Type B pancreatic cell (in vitro differentiated cells): ENCODE data around the gene SLC26A3. TPM values are rescaled to one million over a fixed set of nuclear protein-coding genes. Genes with fewer than 3 reads are reported as not detected.

ENCODE experiments used
- DNase-seq: peaks from one replicate; pipeline ENCODE4 v3.0.0; 2021; ENCODE audit warnings: mixed read lengths; ENCODE audit not compliant: unreplicated experiment; ENCODE audit errors: extremely low spot score
- H3K27ac Mint-ChIP-seq: 2 replicates; pipeline ENCODE4 v1.8.0; 2021; ENCODE audit warnings: mild to moderate bottlenecking, mixed read lengths
- H3K27me3 Mint-ChIP-seq: 2 replicates; pipeline ENCODE4 v1.8.0; 2021; ENCODE audit warnings: mixed read lengths
- H3K36me3 Mint-ChIP-seq: 2 replicates; pipeline ENCODE4 v1.8.0; 2021; ENCODE audit warnings: mixed read lengths
- H3K4me1 Mint-ChIP-seq: one replicate; pipeline ENCODE4 v1.8.0; 2021; ENCODE audit warnings: mixed read lengths; ENCODE audit not compliant: unreplicated experiment
- H3K4me3 Mint-ChIP-seq: 2 replicates; pipeline ENCODE4 v1.8.0; 2021; ENCODE audit warnings: mild to moderate bottlenecking, mixed read lengths
- H3K9me3 Mint-ChIP-seq: 2 replicates; pipeline ENCODE4 v1.8.0; 2021; ENCODE audit warnings: mixed read lengths
- total RNA-seq: library from RNA; stranded (reverse); gene quantifications from 2 replicates; pipeline ENCODE4 v1.2.1, GENCODE V29; 2021; ENCODE audit warnings: low replicate concordance
- TF ChIP-seq, protein P1 (sequence below): fragments of 200-600 bp; sonication (generic); conservative IDR thresholded peaks from 2 replicates; pipeline ENCODE4 v1.5.0; 2021; ENCODE audit warnings: antibody characterized with exemption, mild to moderate bottlenecking

The SLC26A3 gene
- total RNA-seq, 1 donor from 2014 or later = 4.7 TPM

DNA sequence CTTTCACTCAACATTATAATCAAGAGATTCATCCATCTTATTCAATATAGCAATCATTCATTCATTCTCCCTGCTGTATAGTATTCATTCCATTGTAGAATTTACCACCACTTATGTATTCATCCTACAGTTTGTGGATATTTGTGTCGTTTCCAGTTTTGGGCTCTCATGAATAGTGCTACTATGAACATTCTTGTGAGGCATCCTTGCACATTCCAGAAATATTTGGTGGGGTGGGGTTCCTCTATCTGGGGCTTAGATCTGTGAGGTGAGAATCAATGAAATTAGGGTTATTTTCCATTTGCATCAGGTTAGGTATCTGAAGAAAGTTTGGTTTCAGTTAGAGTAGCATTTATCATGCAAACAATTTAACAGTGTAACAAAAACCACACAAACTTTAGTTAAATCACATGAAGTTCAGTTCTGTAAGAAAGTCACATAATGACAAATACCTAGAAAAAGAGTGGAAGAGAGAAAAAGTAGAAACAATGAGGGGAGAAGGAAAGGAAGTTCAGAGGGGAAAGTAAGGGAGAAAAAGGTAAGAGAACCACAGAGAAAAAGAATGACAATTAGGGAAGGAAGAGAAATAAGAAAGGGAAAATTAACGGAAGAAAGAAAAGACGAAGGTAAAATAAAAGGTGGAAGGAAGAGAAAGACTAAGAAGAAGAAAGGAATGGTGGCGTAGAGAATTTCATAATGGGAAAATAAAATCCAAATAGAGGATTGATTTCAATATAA, 84.4 kb downstream of the SLC26A3 start:
- TF ChIP-seq, protein P1, sequence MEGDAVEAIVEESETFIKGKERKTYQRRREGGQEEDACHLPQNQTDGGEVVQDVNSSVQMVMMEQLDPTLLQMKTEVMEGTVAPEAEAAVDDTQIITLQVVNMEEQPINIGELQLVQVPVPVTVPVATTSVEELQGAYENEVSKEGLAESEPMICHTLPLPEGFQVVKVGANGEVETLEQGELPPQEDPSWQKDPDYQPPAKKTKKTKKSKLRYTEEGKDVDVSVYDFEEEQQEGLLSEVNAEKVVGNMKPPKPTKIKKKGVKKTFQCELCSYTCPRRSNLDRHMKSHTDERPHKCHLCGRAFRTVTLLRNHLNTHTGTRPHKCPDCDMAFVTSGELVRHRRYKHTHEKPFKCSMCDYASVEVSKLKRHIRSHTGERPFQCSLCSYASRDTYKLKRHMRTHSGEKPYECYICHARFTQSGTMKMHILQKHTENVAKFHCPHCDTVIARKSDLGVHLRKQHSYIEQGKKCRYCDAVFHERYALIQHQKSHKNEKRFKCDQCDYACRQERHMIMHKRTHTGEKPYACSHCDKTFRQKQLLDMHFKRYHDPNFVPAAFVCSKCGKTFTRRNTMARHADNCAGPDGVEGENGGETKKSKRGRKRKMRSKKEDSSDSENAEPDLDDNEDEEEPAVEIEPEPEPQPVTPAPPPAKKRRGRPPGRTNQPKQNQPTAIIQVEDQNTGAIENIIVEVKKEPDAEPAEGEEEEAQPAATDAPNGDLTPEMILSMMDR = no peak
- no peak for DNase-seq
- Mint-ChIP-seq H3K27me3 (peaks cover 15% of the 10 kb centered on the region), H3K4me3 (no peak overlapping the region), H3K27ac (no peak overlapping the region), H3K36me3 (no peaks in the 10 kb centered on the region), H3K9me3 (no peaks in the 10 kb centered on the region), H3K4me1 (no peaks in the 10 kb centered on the region)

DNA sequence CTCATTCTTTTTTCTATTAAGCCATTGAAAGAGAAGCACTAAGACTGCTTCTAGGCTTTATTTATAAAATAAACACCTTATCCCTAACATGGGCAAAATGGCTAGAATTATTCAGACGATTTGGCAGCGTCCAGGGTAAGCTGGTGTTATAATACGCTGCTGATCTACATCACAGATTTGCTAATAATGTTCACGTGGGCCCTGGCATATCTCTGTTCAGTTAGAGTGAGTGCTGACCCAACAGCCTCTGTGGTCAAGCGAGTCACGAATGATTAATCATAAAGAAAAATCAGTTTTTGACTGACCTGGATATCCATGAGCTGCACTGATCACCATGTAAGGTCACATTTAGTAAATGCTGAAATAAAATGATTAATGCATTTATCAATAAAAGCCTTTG, 87.5 kb downstream of the SLC26A3 start:
- no peaks in the 10 kb centered on the region for H3K4me1 Mint-ChIP-seq
- TF ChIP-seq, protein P1 = no peak
- no peak for DNase-seq
- H3K9me3 Mint-ChIP-seq = no peaks in the 10 kb centered on the region
- no peak overlapping the region for H3K4me3 Mint-ChIP-seq
- no peak overlapping the region for H3K27ac Mint-ChIP-seq
- H3K36me3 Mint-ChIP-seq = no peaks in the 10 kb centered on the region
- H3K27me3 Mint-ChIP-seq = peaks cover 6% of the 10 kb centered on the region

Other genes with a start within 250 kb of the SLC26A3 start
- 35.7 and 37.2 TPM in 2 replicates for gene COG5, start 239.3 kb downstream of the SLC26A3 start, total RNA-seq
- 10.1 and 12.4 TPM in 2 replicates for gene DUS4L, start 239.3 kb downstream of the SLC26A3 start, total RNA-seq
- 23.0 and 33.9 TPM in 2 replicates for gene BCAP29, start 223.0 kb downstream of the SLC26A3 start, total RNA-seq
- not detected in 2 replicates for gene SLC26A4, start 142.4 kb downstream of the SLC26A3 start, total RNA-seq
- gene CBLL1, start 59.1 kb downstream of the SLC26A3 start, total RNA-seq = 25.0 and 28.3 TPM in 2 replicates
- gene DLD, start 88.0 kb upstream of the SLC26A3 start, total RNA-seq = 74.3 and 80.7 TPM in 2 replicates
- 141 and 226 TPM in 2 replicates for gene LAMB1, start 199.9 kb upstream of the SLC26A3 start, total RNA-seq